IPS DF 6.9 (cell line): ENCODE results near the gene PHKG2.
A peak's percentile ranks its signal among the peaks of the same experiment; 100 is the strongest.

Experiments
- DNase-seq: peaks from one replicate; pipeline ENCODE4 v3.0.0-alpha.2; 2013; ENCODE audit warnings: low read depth, low spot score
- H3K27ac ChIP-seq: one replicate; pipeline ENCODE4 v1.5.1; 2013; ENCODE audit warnings: low read length, control low read depth
- H3K27me3 ChIP-seq: 2 replicates; pipeline ENCODE4 v1.6.1; 2013; ENCODE audit warnings: mild to moderate bottlenecking, low read length; ENCODE audit not compliant: control insufficient read depth, insufficient read depth
- H3K36me3 ChIP-seq: 2 replicates; pipeline ENCODE4 v1.6.1; 2013; ENCODE audit warnings: low read length; ENCODE audit not compliant: control insufficient read depth, insufficient read depth
- H3K4me1 ChIP-seq: 2 replicates; pipeline ENCODE4 v1.6.1; 2013; ENCODE audit warnings: low read length; ENCODE audit not compliant: control insufficient read depth, insufficient read depth
- H3K4me3 ChIP-seq: 2 replicates; pipeline ENCODE4 v1.5.1; 2013; ENCODE audit warnings: mild to moderate bottlenecking, low read length
- H3K9me3 ChIP-seq: 2 replicates; pipeline ENCODE4 v1.6.1; 2013; ENCODE audit warnings: low read length, inconsistent platforms; ENCODE audit not compliant: control insufficient read depth, insufficient read depth
- WGBS: extraction: QIAGEN DNeasy Blood & Tissue Kit; methylation state at CpG from one replicate; pipeline ENCODE4 v1.1.7; 2013; ENCODE audit warnings: mixed read lengths, missing lambda C conversion rate; ENCODE audit not compliant: insufficient read length, insufficient coverage; 5-methylcytosine and 5-hydroxymethylcytosine counted together

The PHKG2 gene

DNA sequence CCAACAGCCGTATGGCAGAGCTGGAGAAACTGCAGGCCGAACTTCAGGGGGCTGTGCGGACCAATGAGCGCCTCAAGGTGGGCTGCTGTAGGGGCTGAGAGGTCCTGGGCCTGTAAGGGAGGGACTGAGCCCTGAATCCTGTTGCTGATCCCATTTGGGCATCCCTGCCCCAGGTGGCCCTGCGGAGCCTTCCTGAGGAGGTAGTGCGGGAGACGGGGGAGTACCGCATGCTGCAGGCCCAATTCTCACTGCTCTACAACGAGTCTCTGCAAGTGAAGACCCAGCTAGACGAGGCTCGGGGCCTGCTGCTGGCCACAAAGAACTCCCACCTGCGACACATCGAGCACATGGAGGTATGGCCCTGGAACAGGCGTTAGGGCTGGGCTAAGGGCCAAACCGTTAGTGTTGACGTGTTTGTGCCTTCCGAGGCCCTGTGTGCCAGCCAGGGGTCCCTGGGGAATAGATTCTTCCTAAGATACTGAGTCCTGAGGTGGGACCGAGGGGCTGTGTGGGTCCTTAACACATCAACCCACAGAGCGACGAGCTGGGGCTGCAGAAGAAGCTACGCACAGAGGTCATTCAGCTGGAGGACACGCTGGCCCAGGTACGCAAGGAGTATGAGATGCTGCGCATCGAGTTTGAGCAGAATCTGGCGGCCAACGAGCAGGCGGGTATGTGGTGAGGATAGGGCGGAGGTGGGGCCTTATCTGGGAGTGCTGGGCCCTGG is 18.1 kb downstream of the PHKG2 start:
- DNase-seq: no peak
- peaks cover 47% of the 10 kb centered on the region for H3K36me3 ChIP-seq
- no CpG with 5 or more reads among the region's 29 CpGs for WGBS
- no peaks in the 10 kb centered on the region for H3K9me3 ChIP-seq
- H3K4me3 ChIP-seq: no peak overlapping the region
- H3K27me3 ChIP-seq: no peaks in the 10 kb centered on the region
- peaks cover 2% of the 10 kb centered on the region; the same call in 1 of the 2 replicates for H3K4me1 ChIP-seq
- no peak overlapping the region for H3K27ac ChIP-seq

DNA sequence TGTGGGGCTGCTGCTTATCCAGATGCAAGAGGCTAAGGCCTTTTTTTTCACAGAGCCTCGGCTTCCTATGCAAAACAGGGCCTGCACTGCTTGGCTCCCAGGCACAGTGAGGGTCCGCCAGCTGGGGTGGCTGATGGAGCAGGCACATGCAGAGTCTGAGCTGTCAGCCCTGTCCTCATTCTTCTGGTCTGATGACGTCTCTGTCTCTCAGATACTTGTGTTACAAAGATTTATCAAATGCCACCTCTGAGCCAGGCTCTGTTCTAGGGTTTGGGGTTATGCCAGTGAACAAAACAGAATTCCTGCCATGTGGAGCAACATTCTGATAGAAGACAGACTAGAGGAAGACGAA is 18.7 kb downstream of the PHKG2 start:
- Histone ChIP-seq H3K4me3 (no peak overlapping the region), H3K27me3 (no peaks in the 10 kb centered on the region), H3K9me3 (no peaks in the 10 kb centered on the region), H3K27ac (no peak overlapping the region), H3K36me3 (peaks cover 52% of the 10 kb centered on the region), H3K4me1 (peaks cover 2% of the 10 kb centered on the region; the same call in 1 of the 2 replicates)
- no peak for DNase-seq
- no CpG with 5 or more reads among the region's 4 CpGs for WGBS

DNA sequence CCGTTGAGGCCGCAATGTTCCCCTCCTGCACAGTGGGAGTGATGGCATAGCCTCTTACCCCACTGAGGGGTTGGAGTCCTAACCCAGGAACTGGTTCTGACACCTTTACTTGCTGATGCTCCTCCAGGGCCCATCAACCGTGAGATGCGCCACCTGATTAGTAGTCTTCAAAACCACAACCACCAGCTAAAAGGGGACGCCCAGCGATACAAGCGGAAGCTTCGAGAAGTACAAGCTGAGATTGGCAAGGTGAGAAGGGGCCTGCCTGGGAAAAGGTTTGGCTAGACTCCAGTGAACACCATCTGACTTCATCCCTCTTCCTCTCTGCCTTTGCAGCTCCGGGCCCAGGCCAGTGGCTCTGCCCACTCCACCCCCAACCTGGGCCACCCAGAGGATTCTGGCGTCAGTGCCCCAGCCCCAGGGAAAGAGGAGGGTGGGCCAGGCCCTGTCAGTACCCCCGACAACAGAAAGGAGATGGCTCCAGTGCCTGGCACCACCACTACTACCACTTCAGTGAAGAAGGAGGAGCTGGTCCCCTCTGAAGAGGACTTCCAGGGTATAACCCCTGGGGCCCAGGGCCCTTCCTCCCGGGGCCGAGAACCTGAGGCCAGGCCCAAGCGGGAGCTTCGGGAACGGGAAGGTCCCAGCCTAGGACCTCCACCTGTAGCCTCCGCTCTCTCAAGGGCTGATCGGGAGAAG is 19.7 kb downstream of the PHKG2 start:
- Histone ChIP-seq H3K4me1 (peaks cover under 1% of the 10 kb centered on the region; the same call in 1 of the 2 replicates), H3K36me3 (peaks cover 55% of the 10 kb centered on the region), H3K27me3 (no peaks in the 10 kb centered on the region), H3K4me3 (no peak overlapping the region), H3K9me3 (no peaks in the 10 kb centered on the region), H3K27ac (no peak overlapping the region)
- no CpG with 5 or more reads among the region's 18 CpGs for WGBS
- DNase-seq: no peak

DNA sequence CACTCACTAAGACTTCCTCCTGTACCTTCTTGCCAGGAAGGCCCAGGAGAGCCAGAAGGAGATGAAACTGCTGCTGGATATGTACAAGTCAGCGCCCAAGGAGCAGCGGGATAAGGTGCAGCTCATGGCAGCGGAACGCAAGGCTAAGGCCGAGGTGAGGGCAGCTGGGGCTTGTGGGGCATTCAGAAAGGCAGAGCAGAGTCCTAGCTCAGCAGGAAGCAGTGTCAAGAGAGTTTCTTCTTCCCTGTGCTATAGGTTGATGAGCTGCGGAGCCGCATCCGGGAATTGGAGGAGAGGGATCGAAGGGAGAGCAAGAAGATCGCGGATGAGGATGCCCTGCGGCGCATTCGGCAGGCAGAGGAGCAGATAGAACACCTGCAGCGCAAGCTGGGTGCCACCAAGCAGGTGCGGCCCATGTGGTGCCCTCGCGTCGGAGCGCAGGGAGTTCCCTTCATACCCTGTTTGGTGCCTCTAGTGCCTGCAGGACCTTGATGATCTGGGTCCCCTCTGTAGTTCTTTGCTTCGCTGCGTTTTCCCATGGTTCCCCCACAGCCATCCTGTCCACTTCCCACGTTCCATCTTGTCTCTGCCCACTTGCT is 20.5 kb downstream of the PHKG2 start:
- no peaks in the 10 kb centered on the region for H3K27me3 ChIP-seq
- peaks cover 62% of the 10 kb centered on the region for H3K36me3 ChIP-seq
- no CpG with 5 or more reads among the region's 23 CpGs for WGBS
- H3K9me3 ChIP-seq: no peaks in the 10 kb centered on the region
- no peak overlapping the region for H3K4me3 ChIP-seq
- no peak overlapping the region for H3K27ac ChIP-seq
- H3K4me1 ChIP-seq: no peaks in the 10 kb centered on the region
- no peak for DNase-seq

DNA sequence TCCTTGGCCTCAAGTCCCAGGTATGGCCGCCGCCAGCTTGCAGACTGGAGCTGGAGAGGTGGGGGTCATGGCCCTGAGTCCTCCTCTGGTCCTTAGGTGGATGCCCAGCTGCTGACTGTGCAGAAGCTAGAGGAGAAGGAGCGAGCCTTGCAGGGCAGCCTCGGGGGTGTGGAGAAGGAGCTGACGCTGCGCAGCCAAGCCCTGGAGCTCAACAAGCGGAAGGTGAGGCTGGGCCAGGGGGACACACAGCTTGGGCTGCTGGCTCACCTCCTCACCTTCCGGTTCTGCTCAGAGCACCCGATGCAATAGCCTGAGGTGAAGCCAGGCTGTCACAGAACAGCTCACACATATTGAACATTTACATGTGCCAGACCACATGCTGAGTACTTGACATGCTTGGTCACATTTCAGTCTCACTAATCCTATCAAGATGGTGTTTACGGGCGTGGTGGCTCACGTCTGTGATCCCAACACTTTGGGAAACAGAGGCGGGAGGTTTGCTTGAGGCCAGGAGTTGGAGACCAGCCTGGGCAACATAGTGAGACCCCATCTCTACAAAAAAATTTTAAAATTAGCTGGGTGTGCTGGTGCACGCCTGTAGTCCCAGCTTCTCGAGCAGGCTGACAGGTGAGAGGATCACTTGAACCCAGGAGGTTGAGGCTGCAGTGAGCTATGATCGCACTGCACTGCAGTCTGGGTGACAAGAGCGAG is 21.3 kb downstream of the PHKG2 start:
- H3K36me3 ChIP-seq: peaks cover 59% of the 10 kb centered on the region
- WGBS: no CpG with 5 or more reads among the region's 17 CpGs

DNA sequence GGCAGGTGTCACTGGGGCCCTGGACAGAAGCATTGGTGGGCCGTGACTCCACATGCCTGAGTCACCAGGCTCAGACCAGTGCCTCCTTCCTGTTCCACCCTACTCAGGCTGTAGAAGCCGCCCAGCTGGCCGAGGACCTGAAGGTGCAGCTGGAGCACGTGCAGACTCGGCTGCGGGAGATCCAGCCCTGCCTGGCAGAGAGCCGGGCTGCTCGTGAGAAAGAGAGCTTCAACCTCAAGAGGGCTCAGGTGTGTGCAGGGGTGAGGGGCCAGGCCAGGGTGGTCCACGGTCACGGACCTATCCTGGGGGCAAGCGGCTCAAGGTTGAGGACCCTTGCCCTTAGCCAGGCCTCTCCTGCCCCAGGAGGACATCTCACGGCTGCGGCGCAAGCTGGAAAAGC is 23.5 kb downstream of the PHKG2 start:
- H3K27ac ChIP-seq: no peak overlapping the region
- peaks cover 42% of the 10 kb centered on the region for H3K36me3 ChIP-seq
- H3K9me3 ChIP-seq: no peaks in the 10 kb centered on the region
- no peak for DNase-seq
- no peaks in the 10 kb centered on the region for H3K27me3 ChIP-seq
- no CpG with 5 or more reads among the region's 14 CpGs for WGBS
- no peak overlapping the region for H3K4me3 ChIP-seq
- no peaks in the 10 kb centered on the region; the same call in 1 of the 2 replicates for H3K4me1 ChIP-seq

More for the DNA sequence above, 21.3 kb downstream of the PHKG2 start:
- DNase-seq: no peak
- Histone ChIP-seq H3K27ac (no peak overlapping the region), H3K9me3 (no peaks in the 10 kb centered on the region), H3K4me1 (no peaks in the 10 kb centered on the region), H3K27me3 (no peaks in the 10 kb centered on the region), H3K4me3 (no peak overlapping the region)

DNA sequence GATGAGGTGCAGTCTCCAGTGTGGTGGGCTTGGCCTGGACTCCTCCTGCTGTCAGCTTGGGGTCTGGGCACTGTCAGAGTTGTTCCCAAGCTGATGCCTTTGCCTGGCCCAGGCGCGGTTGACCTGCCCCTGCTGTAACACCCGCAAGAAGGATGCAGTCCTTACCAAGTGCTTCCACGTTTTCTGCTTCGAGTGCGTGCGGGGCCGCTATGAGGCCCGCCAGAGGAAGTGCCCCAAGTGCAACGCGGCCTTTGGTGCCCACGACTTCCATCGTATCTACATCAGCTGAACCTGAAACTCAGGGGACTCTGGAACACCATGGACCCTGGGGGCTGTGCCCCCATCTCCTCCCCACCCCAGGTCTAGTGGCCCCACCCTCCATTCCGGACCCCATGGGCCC is 25.6 kb downstream of the PHKG2 start:
- DNase-seq: no peak
- H3K9me3 ChIP-seq: no peaks in the 10 kb centered on the region
- H3K27me3 ChIP-seq: no peaks in the 10 kb centered on the region
- H3K36me3 ChIP-seq: peaks cover 28% of the 10 kb centered on the region
- WGBS: no CpG with 5 or more reads among the region's 14 CpGs
- H3K4me3 ChIP-seq: no peak overlapping the region
- H3K27ac ChIP-seq: no peak overlapping the region
- no peaks in the 10 kb centered on the region; the same call in 1 of the 2 replicates for H3K4me1 ChIP-seq

DNA sequence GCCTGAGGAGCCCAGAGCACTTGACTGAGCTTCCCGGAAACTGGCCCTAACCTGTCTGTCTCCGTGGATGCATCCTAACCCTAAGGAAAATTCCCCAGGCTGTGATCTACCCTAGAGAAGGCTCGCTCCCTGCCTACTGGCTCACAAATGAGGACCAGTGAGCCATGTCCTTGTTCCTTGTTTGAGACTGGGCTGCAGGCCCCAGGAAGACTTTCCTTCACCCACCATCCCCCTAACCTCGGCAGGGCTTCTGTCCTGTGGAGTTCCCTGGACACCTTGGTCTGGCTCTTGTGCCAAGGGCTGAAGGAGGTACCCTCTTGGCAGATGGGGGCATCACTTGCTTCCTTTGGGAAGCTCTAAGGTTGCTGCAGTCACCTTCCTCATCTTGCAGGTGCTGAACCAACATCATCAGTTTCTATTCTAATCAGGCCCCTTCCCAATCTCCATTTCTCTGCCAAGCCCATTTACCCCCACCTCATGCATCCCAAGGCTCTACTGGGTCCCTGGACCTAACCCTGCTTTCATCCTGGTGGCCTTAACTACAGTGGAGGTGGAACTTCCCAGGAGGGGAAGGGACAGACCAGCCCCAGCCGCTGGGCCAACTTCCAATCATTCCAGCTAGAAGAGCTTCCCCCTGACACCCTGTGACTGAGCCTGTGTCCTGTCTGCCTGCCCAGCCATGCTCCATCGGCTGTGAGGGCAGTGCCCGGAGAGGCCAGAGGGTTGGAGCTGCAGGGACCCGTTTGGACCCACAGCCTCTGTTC is 26.3 kb downstream of the PHKG2 start:
- no peak for DNase-seq
- H3K4me1 ChIP-seq: no peaks in the 10 kb centered on the region; the same call in 1 of the 2 replicates
- H3K36me3 ChIP-seq: peaks cover 20% of the 10 kb centered on the region
- no peak overlapping the region; the same call in 1 of the 2 replicates for H3K4me3 ChIP-seq
- no peaks in the 10 kb centered on the region for H3K27me3 ChIP-seq
- H3K9me3 ChIP-seq: no peaks in the 10 kb centered on the region
- no CpG with 5 or more reads among the region's 8 CpGs for WGBS
- H3K27ac ChIP-seq: no peak overlapping the region

DNA sequence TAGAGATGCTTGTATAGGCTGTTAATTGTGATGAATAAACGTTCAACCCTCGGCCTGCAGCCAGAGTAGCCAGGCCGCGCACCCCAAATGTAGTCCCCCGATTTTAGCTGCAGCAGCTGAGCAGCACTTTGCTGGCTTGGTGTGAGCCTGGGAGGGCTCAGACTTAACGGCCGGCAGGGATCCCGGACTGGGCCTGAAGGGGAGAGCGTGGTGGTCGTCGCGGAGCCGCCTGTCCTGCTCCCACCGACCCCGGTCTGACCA is 26.8 kb downstream of the PHKG2 start:
- WGBS: no CpG with 5 or more reads among the region's 15 CpGs
- Histone ChIP-seq H3K27ac (no peak overlapping the region), H3K4me3 (peak overlapping the region; percentile 56; the same call in 1 of the 2 replicates), H3K36me3 (peaks cover 19% of the 10 kb centered on the region), H3K4me1 (no peaks in the 10 kb centered on the region; the same call in 1 of the 2 replicates), H3K27me3 (no peaks in the 10 kb centered on the region), H3K9me3 (no peaks in the 10 kb centered on the region)
- no peak for DNase-seq
